ENCODE measurements around the gene SPINT2.
"Not testable (repeated sequence)": the region's sequence is repeated elsewhere in the genome, so short reads cannot be mapped to it uniquely, and the experiment has no call there.

Gene SPINT2, protein sequence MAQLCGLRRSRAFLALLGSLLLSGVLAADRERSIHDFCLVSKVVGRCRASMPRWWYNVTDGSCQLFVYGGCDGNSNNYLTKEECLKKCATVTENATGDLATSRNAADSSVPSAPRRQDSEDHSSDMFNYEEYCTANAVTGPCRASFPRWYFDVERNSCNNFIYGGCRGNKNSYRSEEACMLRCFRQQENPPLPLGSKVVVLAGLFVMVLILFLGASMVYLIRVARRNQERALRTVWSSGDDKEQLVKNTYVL

DNA sequence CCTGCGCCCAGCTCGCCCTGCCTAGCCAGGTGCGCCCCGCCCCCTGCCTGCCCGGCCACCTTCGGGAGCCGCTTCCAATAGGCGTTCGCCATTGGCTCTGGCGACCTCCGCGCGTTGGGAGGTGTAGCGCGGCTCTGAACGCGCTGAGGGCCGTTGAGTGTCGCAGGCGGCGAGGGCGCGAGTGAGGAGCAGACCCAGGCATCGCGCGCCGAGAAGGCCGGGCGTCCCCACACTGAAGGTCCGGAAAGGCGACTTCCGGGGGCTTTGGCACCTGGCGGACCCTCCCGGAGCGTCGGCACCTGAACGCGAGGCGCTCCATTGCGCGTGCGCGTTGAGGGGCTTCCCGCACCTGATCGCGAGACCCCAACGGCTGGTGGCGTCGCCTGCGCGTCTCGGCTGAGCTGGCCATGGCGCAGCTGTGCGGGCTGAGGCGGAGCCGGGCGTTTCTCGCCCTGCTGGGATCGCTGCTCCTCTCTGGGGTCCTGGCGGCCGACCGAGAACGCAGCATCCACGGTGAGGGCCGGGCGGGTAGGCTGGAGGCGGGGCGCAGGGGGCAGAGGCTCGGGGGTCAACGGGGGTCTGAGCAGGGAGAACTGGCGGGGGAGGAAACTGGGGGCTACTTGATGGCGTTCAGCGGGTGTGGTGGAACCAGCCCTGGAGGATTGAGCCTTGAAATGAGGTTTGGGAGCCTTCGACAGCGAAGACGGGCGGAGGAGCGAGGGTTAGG, at the start of gene SPINT2:
Gene SPINT2, plus strand, starts transcription at position 88 of the 727 bp plus-strand sequence. Its CDS starts 320 bp downstream, at position 408.
- DNase-seq: peak in 1 of 14 donors; percentile 39

DNA sequence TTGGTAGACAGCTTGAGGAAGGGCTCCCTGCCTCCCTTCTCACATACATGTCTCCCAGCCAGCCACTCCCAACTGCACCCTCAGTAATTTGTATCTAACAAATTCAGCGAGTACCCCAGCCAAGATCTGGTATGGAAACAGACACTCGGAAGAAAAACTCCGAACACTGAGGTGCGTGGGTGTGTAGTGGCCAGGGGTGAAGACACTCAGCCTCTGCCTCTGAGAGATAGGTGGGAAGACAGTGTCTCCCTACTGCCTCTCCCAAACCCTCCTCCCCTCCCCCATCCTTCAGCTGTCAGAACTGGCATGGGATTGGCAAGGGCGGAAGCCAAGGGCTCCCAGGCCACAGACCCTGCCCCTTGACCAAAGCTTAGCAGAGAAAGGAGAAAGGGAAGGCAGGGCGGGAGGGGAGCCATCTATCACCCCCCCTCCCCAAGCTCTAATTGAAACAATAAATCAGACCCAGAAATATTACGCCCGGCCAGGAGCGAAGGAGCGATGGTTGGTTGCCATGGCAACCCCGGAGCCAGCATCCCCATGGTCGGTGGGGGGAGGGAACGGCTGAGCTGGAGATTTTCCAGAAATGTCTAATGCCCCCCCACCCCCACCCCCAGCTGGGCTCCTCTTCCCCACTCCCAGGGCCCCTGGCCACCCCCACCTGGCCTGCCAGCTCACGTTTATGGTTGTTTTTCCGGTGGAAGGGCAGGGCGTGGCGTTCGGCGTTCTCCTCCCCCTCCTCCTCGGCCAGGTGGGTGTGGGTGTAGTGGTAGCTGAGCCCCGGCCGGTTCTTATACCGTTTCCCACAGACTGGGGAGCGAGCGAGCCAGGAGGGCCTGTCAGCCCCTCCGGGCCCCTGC, 47.4 kb upstream of the SPINT2 start:
- no peak for DNase-seq

DNA sequence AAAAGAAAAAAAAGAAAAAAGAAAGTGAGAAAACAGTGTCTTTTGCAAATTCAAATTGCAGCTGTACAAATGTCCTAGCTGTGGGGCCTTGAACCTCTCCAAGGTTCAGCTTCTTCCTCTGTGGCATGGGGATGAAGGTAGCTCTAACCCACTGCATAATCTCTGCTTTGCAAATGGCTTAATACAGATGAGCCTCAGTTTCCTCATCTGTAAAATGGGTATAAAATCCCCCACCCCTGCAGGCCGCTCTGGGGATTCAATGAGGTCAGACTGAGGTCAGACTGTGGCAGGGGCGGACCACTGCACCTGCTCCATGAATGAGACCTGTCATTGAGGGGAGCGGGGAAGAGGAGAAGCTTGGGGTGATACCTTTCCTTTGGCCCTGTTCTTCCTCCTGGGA, 46.2 kb upstream of the SPINT2 start:
- no peak for DNase-seq

- no peak for DNase-seq
Observed at GRCh38 chr19:38219221-38219620, 45.2 kb upstream of the SPINT2 start.

DNA sequence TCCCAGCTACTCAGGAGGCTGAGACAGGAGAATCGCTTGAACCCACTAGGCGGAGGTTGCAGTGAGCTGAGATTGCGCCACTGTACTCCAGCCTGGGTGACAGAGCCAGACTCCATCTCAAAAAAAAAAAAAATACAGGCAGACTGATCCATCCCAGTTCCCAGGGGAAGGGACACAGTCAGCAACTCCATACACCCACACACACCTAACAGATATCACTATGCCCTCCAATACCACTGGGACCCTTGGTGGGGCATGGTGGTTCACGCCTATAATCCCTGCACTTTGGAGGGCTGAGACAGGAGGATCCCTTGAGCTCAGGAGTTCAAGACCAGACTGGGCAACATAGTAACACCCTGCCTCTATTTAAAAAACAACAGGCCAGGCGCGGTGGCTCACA, 43.0 kb upstream of the SPINT2 start:
- DNase-seq: no peak

GRCh38 chr19:38221919-38222830, 42.2 kb upstream of the SPINT2 start:
- no peak for DNase-seq

DNA sequence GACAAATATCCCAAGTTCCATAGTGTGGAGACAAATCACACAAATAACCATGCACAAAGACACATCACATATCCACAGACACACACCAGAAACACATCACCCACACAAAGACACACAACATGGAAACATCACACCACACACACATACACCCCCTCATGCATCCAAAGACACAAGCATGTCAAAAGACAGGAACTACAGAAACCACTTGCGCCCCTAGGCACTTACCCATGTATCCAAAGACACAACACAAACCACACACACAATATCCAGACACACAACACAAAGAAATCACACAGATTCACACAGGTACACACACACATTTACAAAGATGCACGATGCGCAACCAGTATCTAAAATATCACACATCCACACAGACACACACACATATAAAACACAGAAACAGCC, 41.3 kb upstream of the SPINT2 start:
- DNase-seq: no peak

DNA sequence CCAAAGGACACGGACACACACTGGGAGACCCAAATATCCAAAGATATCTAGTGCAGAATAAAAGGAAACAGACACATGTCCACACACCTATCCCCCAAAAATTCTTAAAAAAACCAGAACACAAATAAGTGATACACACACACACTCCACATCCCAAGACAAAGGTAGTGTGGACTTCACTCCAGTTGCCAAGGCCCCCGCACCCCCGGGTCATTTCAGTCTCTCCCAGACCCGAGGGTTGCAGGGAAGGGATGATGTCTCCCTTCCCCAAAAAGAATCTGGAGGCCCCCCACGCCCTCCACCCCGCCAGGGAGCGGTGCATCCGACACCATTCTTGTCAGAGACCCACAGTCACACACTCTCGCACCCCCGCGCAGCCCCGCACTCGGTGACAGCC, 40.8 kb upstream of the SPINT2 start:
- DNase-seq: no peak

- peak in 13 of 14 donors; percentile 13 to 74 (median 43) for DNase-seq
Observed at GRCh38 chr19:38224014-38224862, 40.1 kb upstream of the SPINT2 start, which contains the start of gene DPF1. Gene DPF1, minus strand, starts transcription at chr19:38224222. Its CDS starts 80 bp downstream, at chr19:38224142.

- DNase-seq: not testable (repeated sequence)
Observed at GRCh38 chr19:38224863-38225218, 39.5 kb upstream of the SPINT2 start.

DNA sequence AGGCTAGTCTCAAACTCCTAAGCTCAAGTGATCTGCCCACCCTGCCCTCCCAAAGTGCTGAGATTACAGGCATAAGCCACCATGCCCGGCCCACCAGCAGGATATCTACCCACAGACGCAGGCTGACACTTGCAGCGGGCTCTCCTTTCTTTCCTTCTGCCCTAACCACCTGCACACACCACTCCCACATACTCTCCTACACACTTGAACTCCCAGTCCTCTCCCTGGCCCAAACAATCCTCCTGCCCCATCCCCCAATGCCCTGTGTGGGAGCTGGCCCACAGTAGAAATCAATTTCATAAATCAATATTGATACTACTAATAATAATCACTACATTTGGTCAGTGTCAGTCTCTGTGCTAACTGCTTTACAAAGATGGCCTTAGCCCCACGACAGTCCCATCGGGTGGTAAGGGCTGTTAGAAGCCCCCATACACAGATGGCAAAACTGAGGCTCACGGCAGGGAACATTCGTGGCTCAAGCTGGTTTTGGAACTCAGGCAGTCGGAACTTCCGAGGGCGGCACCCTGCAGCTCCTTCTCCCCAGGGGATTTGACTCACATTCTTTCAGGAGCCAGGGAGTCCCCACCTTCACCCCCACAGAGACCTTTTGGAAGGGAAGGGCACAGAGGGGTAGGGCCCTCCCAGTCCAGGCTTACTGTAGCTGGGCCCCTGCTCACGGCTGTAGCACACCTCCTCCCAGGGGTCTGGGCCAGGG, 36.9 kb upstream of the SPINT2 start:
- no peak for DNase-seq

- DNase-seq: no peak
Observed at GRCh38 chr19:38228005-38228377, 36.4 kb upstream of the SPINT2 start.

DNA sequence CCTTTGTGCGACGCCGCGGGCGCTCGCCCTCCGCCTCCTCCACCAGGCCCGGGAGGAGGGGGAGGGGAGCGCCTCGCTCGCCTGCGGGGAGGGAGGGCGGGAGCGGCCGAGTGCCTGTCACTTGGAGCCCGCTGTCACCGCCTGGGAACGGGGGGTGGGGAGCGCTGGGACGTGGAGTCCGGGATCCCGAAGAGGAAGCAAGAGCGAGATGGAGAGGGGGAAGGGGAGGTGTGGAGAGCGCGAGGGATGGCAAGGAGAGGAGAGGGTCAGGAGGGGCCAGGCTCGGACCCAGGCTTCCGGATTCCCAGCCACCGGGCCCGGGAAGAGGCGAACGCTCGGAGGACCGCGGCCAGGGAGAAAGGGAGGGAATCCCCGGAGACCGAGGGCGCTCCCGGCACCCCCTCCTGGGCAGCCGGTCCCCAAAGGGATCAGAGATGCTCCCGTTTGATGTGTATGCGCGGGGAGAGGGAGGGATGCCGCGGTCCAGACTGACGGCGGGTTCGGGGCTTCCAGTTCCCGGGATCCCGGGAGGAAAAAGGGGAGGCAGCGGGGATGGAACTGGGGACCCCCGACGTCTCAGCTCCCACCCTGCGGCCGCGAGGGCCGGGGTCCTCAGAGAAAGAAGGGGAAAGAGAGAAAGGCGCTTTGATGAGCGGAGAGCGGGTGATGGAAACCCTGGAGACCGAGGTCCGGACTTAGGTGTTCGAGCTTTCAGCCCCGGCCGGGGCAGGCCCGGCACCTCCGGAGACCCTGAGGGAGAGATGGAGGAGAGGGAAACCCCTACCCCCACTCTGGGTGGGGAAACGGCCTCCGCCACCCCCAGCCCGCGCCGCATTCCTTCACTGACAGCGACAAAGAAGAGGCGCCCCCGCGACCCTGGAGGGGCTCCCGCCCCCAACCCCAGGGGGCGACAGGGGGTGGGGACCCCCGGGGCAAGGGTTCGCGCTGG, 35.6 kb upstream of the SPINT2 start:
- DNase-seq: peak in 2 of 14 donors; percentile 22 to 24

GRCh38 chr19:38229585-38230073, 34.7 kb upstream of the SPINT2 start:
- peak in 13 of 14 donors; percentile 27 to 91 (median 80) for DNase-seq

- DNase-seq: not testable (repeated sequence)
Observed at GRCh38 chr19:38230506-38231133, 33.8 kb upstream of the SPINT2 start.

DNA sequence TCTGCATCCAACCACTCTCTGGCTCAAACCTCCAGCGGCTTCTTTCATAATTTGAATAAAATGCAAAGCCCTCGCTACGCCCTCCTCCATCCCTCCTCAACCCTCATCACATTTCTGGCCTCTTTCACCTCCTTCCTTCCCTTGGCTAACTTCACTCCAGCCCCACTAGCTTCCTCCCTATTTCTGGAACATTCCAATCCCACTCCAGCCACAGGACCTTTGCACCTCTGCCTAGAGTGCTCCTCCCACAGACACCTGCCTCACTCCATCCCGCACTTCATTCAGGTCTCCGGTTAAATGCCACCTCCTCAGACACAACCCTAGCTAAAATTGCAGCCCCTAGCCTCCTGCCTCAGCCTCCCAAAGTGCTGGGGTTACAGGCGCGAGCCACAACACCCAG, 32.5 kb upstream of the SPINT2 start:
- DNase-seq: no peak

GRCh38 chr19:38233740-38234251, 30.6 kb upstream of the SPINT2 start:
- peak in 9 of 14 donors; percentile 31 to 73 (median 59) for DNase-seq

DNA sequence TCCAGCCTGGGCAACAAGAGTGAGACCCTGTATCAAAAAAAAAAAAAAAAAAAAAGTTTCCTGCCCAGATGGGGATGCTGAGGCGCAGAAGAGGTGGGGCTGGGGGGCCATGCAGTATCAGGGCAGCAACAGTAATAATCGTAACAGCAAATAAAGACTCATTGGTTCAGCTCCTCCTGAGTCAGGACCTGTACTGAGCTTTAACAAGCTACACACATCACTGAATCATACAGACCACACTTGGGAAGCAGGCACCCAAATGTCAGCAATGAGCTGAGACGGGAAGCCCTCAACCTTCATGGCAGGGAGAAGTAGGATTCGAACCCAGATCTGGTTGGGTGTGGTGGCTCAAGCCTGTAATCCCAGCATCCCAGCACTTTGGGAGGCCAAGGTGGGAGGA, 29.8 kb upstream of the SPINT2 start:
- DNase-seq: no peak

Measured in C1 segment of cervical spinal cord (tissue), 14 donors.